M059J (cell line): ENCODE results near the gene MCEMP1. TPM values are rescaled to one million over a fixed set of nuclear protein-coding genes. Genes with fewer than 3 reads are reported as not detected.

ENCODE experiments used
- DNase-seq: peaks from one replicate; pipeline ENCODE4 v3.0.0-alpha.2; 2012; ENCODE audit warnings: low read depth
- total RNA-seq: library from RNA; depleted of rRNA; stranded (reverse); fragments of >200 nt; shearing (Covaris generic); gene quantifications from 2 replicates; pipeline ENCODE4 v1.2.3, GENCODE V29; 2014; rRNA removed

Gene MCEMP1
- total RNA-seq, 1 experiment from 2014 or later, result not detected

DNA sequence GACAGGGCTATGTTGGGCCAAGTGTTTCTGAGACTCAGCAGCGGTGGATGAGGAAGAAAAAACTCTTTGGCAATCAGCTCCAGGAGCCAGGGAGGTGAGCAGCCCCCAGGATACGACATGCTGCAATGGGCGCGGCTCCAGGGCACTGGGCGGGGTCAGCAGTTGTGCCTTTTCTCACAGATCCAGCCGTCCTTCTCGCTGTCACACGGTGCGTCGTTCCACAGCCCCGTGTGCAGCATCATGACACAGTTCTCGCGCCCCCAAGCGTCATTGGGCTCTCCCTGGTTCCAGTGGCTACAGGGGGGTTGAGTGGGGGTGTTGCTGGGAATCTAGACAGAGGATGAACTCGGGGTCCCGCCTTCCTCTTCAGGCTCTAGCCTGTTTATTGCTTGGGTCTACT is 52.3 kb downstream of the MCEMP1 start:
- no peak for DNase-seq

Other genes starting within 250 kb of the MCEMP1 start
- 0.20 and 0.74 TPM in 2 replicates for gene PEX11G, start 188.1 kb upstream of the MCEMP1 start, total RNA-seq
- 27.2 and 55.4 TPM in 2 replicates for gene ZNF358, start 161.0 kb upstream of the MCEMP1 start, total RNA-seq
- gene MCOLN1, start 154.5 kb upstream of the MCEMP1 start, total RNA-seq, result 2.9 and 7.8 TPM in 2 replicates
- gene PNPLA6, start 141.4 kb upstream of the MCEMP1 start, total RNA-seq, result 46.3 and 86.0 TPM in 2 replicates
- gene CAMSAP3, start 81.2 kb upstream of the MCEMP1 start, total RNA-seq, result 0.15 TPM in 1 of 2 replicates, not detected in the other
- 26.0 and 38.5 TPM in 2 replicates for gene XAB2, start 47.5 kb upstream of the MCEMP1 start, total RNA-seq
- 54.8 and 67.8 TPM in 2 replicates for gene PET100, start 47.3 kb upstream of the MCEMP1 start, total RNA-seq
- gene PCP2, start 43.4 kb upstream of the MCEMP1 start, total RNA-seq, result not detected in 2 replicates
- 0.30 and 2.8 TPM in 2 replicates for gene STXBP2, start 40.0 kb upstream of the MCEMP1 start, total RNA-seq
- not detected in 2 replicates for gene RETN, start 8.0 kb upstream of the MCEMP1 start, total RNA-seq
- 89.9 and 101 TPM in 2 replicates for gene TRAPPC5, start 3.7 kb downstream of the MCEMP1 start, total RNA-seq
- not detected in 2 replicates for gene FCER2, start 25.0 kb downstream of the MCEMP1 start, total RNA-seq
- not detected in 2 replicates for gene CLEC4G, start 55.0 kb downstream of the MCEMP1 start, total RNA-seq
- not detected in 2 replicates for gene CD209, start 70.4 kb downstream of the MCEMP1 start, total RNA-seq
- gene CLEC4M, start 86.2 kb downstream of the MCEMP1 start, total RNA-seq, result not detected in 2 replicates
- 20.7 and 29.2 TPM in 2 replicates for gene EVI5L, start 153.1 kb downstream of the MCEMP1 start, total RNA-seq
- not detected in 2 replicates for gene PRR36, start 197.3 kb downstream of the MCEMP1 start, total RNA-seq
- gene LRRC8E, start 211.4 kb downstream of the MCEMP1 start, total RNA-seq, result 7.6 and 15.2 TPM in 2 replicates
- 6.8 and 8.3 TPM in 2 replicates for gene MAP2K7, start 226.8 kb downstream of the MCEMP1 start, total RNA-seq
- gene TGFBR3L, start 237.7 kb downstream of the MCEMP1 start, total RNA-seq, result 1.1 and 2.9 TPM in 2 replicates
- 16.0 and 16.1 TPM in 2 replicates for gene SNAPC2, start 243.2 kb downstream of the MCEMP1 start, total RNA-seq
- gene CTXN1, start 249.0 kb downstream of the MCEMP1 start, total RNA-seq, result 6.7 and 10.1 TPM in 2 replicates